Ishikawa (cell line): ENCODE measurements around the gene NMT2.

Source experiments
- CEBPB ChIP-seq: IDR thresholded peaks from 2 replicates; pipeline ENCODE4 v1.6.1; 2012
- CREB1 ChIP-seq: IDR thresholded peaks from 2 replicates; pipeline ENCODE4 v1.6.1; 2012; ENCODE audit warnings: low read depth
- EGR1 ChIP-seq: IDR thresholded peaks from 2 replicates; pipeline ENCODE4 v1.6.1; 2012
- EP300 ChIP-seq: IDR thresholded peaks from 2 replicates; pipeline ENCODE4 v1.6.1; 2012; ENCODE audit warnings: borderline replicate concordance
- FOXM1 ChIP-seq: IDR thresholded peaks from 2 replicates; pipeline ENCODE4 v1.6.1; 2012; ENCODE audit warnings: low read depth, borderline replicate concordance
- NFIC ChIP-seq: IDR thresholded peaks from 2 replicates; pipeline ENCODE4 v1.6.1; 2012
- RAD21 ChIP-seq: IDR thresholded peaks from 2 replicates; pipeline ENCODE4 v1.6.1; 2012; ENCODE audit warnings: low read depth
- TAF1 ChIP-seq: IDR thresholded peaks from 2 replicates; pipeline ENCODE4 v1.6.1; 2012; ENCODE audit warnings: low read depth, mild to moderate bottlenecking
- TCF12 ChIP-seq: IDR thresholded peaks from 2 replicates; pipeline ENCODE4 v1.6.1; 2012; ENCODE audit warnings: low read depth
- TEAD4 ChIP-seq: IDR thresholded peaks from 2 replicates; pipeline ENCODE4 v1.6.1; 2012
- YY1 ChIP-seq: IDR thresholded peaks from 2 replicates; pipeline ENCODE4 v1.6.1; 2012; ENCODE audit warnings: low read depth
- ZBTB7A ChIP-seq: IDR thresholded peaks from 2 replicates; pipeline ENCODE4 v1.6.1; 2012; ENCODE audit warnings: low read depth
- TF ChIP-seq, protein P1 (sequence below): IDR thresholded peaks from 2 replicates; pipeline ENCODE4 v1.6.1; 2012
- TF ChIP-seq, protein P2 (sequence below): IDR thresholded peaks from 2 replicates; pipeline ENCODE4 v1.6.1; 2012
- TF ChIP-seq, protein P3 (sequence below): IDR thresholded peaks from 2 replicates; pipeline ENCODE4 v1.6.1; 2012; ENCODE audit warnings: low read depth, mild to moderate bottlenecking

NMT2 gene

DNA sequence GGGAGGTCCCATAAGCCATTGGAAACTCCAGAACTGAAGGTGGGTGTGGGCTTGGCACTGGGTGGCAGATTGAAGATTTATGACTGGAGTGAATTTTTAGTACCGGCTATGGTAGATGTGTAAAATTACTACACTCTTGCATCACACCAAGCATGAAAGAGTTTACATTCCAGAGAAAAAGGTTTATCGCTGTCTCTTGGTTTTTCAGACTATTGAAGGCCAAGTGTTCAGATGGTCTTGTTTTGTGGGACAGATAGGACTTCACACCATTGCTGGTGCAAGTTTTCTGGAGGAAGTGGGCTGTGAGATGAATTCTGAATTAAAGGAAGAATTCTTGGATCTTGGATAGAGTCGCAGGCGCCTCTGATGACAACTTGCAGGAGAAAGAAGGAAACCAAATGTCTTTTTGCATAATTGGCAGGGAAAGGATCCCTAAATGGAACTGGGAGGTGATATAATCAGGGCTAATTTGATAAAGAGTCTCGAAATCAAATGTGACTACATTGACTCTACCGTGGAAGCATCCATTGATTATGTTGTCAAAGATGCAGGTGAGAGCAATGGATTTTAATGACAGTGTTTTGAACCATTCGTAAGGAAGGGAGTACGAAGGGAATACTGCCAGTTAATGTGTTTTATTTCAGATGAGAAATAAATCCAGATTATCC, 14.2 kb upstream of the NMT2 start:
- TF ChIP-seq YY1 (no peak), CEBPB (peak; percentile 60; the same call in 1 of the 2 replicates)
- TF ChIP-seq, protein P1, sequence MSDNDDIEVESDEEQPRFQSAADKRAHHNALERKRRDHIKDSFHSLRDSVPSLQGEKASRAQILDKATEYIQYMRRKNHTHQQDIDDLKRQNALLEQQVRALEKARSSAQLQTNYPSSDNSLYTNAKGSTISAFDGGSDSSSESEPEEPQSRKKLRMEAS = no peak

DNA sequence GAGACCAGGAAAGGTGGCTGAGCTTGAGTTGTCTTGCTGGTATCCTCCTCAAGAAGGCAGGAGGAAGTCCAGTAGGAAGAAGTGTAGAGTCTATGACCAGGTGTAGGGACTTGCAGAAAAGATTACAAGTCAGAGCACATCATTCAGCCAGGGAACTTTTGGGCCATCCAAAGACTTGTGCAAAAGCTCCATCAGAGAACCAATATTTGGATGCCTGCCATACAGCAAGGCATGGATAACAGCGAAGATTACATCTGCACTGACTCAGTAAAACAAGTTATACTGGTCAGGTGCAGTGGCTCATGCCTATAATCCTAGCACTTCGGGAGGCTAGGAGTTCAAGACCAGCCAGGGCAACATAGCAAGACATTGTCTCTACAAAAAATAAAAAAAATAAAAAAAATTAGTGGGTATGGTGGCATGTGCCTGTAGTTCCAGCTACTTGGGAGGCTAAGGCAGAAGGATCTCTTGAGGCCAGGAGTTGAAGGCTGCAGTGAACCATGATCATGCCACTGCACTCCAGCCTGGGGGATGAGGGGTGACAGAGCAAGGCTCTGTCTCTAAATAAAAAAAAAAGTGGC, 13.2 kb upstream of the NMT2 start:
- no peak for TF ChIP-seq TEAD4
- no peak for TF ChIP-seq FOXM1
- no peak for TF ChIP-seq EGR1
- TF ChIP-seq RAD21 = no peak
- no peak for TF ChIP-seq EP300
- TF ChIP-seq, protein P2, sequence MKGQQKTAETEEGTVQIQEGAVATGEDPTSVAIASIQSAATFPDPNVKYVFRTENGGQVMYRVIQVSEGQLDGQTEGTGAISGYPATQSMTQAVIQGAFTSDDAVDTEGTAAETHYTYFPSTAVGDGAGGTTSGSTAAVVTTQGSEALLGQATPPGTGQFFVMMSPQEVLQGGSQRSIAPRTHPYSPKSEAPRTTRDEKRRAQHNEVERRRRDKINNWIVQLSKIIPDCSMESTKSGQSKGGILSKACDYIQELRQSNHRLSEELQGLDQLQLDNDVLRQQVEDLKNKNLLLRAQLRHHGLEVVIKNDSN = no peak
- no peak for TF ChIP-seq ZBTB7A
- no peak for TF ChIP-seq TCF12
- TF ChIP-seq, protein P1 = no peak
- no peak for TF ChIP-seq TAF1
- no peak for TF ChIP-seq CEBPB
- TF ChIP-seq, protein P3, sequence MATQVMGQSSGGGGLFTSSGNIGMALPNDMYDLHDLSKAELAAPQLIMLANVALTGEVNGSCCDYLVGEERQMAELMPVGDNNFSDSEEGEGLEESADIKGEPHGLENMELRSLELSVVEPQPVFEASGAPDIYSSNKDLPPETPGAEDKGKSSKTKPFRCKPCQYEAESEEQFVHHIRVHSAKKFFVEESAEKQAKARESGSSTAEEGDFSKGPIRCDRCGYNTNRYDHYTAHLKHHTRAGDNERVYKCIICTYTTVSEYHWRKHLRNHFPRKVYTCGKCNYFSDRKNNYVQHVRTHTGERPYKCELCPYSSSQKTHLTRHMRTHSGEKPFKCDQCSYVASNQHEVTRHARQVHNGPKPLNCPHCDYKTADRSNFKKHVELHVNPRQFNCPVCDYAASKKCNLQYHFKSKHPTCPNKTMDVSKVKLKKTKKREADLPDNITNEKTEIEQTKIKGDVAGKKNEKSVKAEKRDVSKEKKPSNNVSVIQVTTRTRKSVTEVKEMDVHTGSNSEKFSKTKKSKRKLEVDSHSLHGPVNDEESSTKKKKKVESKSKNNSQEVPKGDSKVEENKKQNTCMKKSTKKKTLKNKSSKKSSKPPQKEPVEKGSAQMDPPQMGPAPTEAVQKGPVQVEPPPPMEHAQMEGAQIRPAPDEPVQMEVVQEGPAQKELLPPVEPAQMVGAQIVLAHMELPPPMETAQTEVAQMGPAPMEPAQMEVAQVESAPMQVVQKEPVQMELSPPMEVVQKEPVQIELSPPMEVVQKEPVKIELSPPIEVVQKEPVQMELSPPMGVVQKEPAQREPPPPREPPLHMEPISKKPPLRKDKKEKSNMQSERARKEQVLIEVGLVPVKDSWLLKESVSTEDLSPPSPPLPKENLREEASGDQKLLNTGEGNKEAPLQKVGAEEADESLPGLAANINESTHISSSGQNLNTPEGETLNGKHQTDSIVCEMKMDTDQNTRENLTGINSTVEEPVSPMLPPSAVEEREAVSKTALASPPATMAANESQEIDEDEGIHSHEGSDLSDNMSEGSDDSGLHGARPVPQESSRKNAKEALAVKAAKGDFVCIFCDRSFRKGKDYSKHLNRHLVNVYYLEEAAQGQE = no peak
- TF ChIP-seq NFIC = no peak
- TF ChIP-seq YY1 = no peak
- TF ChIP-seq CREB1 = no peak

DNA sequence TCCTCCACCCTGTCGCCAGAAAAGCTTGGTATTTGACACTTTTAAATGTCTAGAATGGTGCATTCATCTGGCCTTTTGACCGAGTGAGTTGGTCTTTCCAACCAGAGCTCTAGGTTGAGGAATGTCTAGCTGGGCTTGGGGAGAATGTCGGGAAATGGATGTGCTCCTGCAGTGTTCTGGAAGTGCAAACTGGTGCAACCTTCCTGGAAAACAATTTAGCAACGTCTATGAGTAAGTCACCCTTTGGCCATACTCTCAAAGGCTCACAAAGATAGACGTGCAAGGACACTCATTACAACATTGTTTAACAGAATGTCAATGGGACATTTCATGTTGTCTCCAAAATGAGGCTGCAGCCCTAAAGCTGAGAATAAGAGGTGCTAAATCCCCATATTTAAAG, 12.2 kb upstream of the NMT2 start:
- TF ChIP-seq TAF1 (no peak), CREB1 (no peak)

DNA sequence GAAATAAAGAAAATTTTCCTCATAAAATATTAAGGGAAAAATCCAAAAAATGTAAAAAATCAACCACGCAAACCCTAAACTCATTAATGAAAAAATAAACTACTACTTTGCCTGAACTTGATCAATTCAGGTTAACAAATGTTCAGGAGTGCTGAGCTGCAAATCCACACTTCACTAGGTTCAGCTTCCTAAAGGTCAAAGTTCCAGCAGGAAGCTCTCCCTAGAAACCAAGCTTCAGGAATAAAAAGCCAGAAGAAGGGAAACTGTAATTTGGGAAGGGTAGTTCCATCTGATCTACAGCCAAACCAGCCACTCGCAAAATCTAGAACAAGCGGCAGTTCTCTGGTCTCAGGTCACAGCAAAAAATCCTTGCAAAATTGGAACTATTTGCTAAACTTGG, 7.8 kb upstream of the NMT2 start:
- no peak for TF ChIP-seq TEAD4
- no peak for TF ChIP-seq NFIC
- TF ChIP-seq EGR1 = no peak
- TF ChIP-seq CREB1 = no peak
- TF ChIP-seq, protein P1 = no peak
- TF ChIP-seq EP300 = no peak
- TF ChIP-seq, protein P2 = no peak
- TF ChIP-seq TAF1 = no peak
- TF ChIP-seq FOXM1 = no peak
- no peak for TF ChIP-seq ZBTB7A
- no peak for TF ChIP-seq CEBPB
- TF ChIP-seq RAD21 = no peak
- no peak for TF ChIP-seq TCF12
- TF ChIP-seq YY1 = no peak
- TF ChIP-seq, protein P3 = no peak

DNA sequence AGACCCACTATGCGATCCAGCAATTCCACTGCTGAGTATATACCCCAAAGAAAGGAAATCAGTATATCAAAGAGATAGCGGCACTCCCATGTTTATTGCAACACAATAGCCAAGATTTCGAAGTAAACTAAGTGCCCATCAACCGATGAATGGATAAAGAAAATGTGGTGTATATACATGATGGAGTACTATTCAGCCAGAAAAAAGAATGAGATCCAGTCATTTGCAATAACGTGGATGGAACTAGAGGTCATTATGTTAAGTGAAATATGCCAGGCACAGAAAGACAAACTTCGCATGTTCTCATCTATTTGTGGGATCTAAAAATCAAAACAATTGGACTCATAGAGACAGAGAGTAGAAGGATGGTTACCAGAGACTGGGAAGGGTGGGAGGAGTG, 7.1 kb upstream of the NMT2 start:
- TF ChIP-seq, protein P1 = no peak
- TF ChIP-seq ZBTB7A (no peak), RAD21 (no peak), EP300 (no peak), CREB1 (no peak), TEAD4 (no peak), NFIC (no peak), EGR1 (no peak), TCF12 (no peak), FOXM1 (no peak), CEBPB (no peak), TAF1 (no peak), YY1 (no peak)
- TF ChIP-seq, protein P3 = no peak
- TF ChIP-seq, protein P2 = no peak
